HEK293 (cell line): ENCODE data around the gene ASAP2.

Source experiments
- CTCF ChIA-PET: fragments of 350-600 bp; formaldehyde crosslinking; extraction: SDS; loops from one replicate; lab custom pipeline; 2021; ENCODE audit warnings: antibody characterized with exemption; lab: Yijun Ruan, JAX
- POLR2A ChIA-PET: fragments of 300-600 bp; formaldehyde crosslinking; extraction: SDS; loops from one replicate; lab custom pipeline; 2020; ENCODE audit warnings: antibody characterized with exemption, inconsistent platforms; lab: Yijun Ruan, JAX
- H3K27ac ChIP-seq: fragments of 200-500 bp; sonication (Bioruptor generic); 2 replicates; pipeline ENCODE4 v1.5.1; 2014; ENCODE audit warnings: low read depth, low read length, control low read depth, inconsistent platforms; ENCODE audit errors: extremely low read depth
- H3K36me3 ChIP-seq, 2 experiments: fragments of 200-500 bp in 1 of 2; sonication (Bioruptor generic) in 1 of 2; 1 replicate in 1 of 2; 2 replicates in 1 of 2; pipeline ENCODE4 v1.5.1; 2014 to 2017; ENCODE audit warnings: inconsistent platforms in 2 of 2, low read length in 2 of 2; ENCODE audit not compliant: control insufficient read depth in 2 of 2, insufficient read depth in 1 of 2
- H3K4me1 ChIP-seq: fragments of 200-500 bp; sonication (Bioruptor generic); 2 replicates; pipeline ENCODE4 v1.5.1; 2014; ENCODE audit warnings: mild to moderate bottlenecking, low read length, inconsistent platforms; ENCODE audit not compliant: control insufficient read depth, insufficient read depth
- H3K4me3 ChIP-seq: 2 replicates; pipeline ENCODE4 v1.5.1; 2011; ENCODE audit warnings: low read depth, mild to moderate bottlenecking, control low read depth, low read length, moderate library complexity
- H3K9me3 ChIP-seq: fragments of 200-500 bp; sonication (Bioruptor generic); 2 replicates; pipeline ENCODE4 v1.5.1; 2014; ENCODE audit warnings: low read depth, low read length, inconsistent platforms; ENCODE audit not compliant: control insufficient read depth, insufficient read depth
- EGR2 ChIP-seq: fragments of 450-650 bp; formaldehyde crosslinking; IDR thresholded peaks from 2 replicates; pipeline ENCODE4 v1.5.1; 2016; ENCODE audit warnings: low read depth, missing biosample characterization, missing genetic modification characterization
- GLI4 ChIP-seq: fragments of 450-650 bp; formaldehyde crosslinking; IDR thresholded peaks from 2 replicates; pipeline ENCODE4 v1.5.1; 2016; ENCODE audit warnings: missing biosample characterization, missing genetic modification characterization
- GLIS1 ChIP-seq: fragments of 450-650 bp; formaldehyde crosslinking; IDR thresholded peaks from 2 replicates; pipeline ENCODE4 v1.5.1; 2016; ENCODE audit warnings: missing biosample characterization, missing genetic modification characterization
- GLIS2 ChIP-seq: fragments of 450-650 bp; formaldehyde crosslinking; IDR thresholded peaks from 2 replicates; pipeline ENCODE4 v1.5.1; 2016; ENCODE audit warnings: missing biosample characterization, missing genetic modification characterization
- PRDM1 ChIP-seq: fragments of 450-650 bp; formaldehyde crosslinking; IDR thresholded peaks from 2 replicates; pipeline ENCODE4; 2016; ENCODE audit warnings: missing biosample characterization, missing genetic modification characterization
- REPIN1 ChIP-seq: fragments of 450-650 bp; formaldehyde crosslinking; IDR thresholded peaks from 2 replicates; pipeline ENCODE4 v1.5.1; 2017; ENCODE audit warnings: missing biosample characterization, missing genetic modification characterization, low read depth
- SCRT1 ChIP-seq: fragments of 450-650 bp; formaldehyde crosslinking; IDR thresholded peaks from 2 replicates; pipeline ENCODE4 v1.5.1; 2016; ENCODE audit warnings: missing biosample characterization, missing genetic modification characterization, borderline replicate concordance
- SCRT2 ChIP-seq: fragments of 450-650 bp; formaldehyde crosslinking; IDR thresholded peaks from 2 replicates; pipeline ENCODE4 v1.5.1; 2016; ENCODE audit warnings: missing biosample characterization, missing genetic modification characterization
- ZBTB26 ChIP-seq: fragments of 450-650 bp; formaldehyde crosslinking; optimal IDR thresholded peaks from 2 replicates; pipeline ENCODE3; 2016; ENCODE audit warnings: missing biosample characterization, mild to moderate bottlenecking, missing genetic modification characterization
- ZBTB8A ChIP-seq: fragments of 450-650 bp; formaldehyde crosslinking; IDR thresholded peaks from 2 replicates; pipeline ENCODE4 v1.5.1; 2016; ENCODE audit warnings: missing biosample characterization, missing genetic modification characterization
- ZNF138 ChIP-seq: fragments of 450-650 bp; formaldehyde crosslinking; IDR thresholded peaks from 2 replicates; pipeline ENCODE4 v1.5.1; 2016; ENCODE audit warnings: missing biosample characterization, missing genetic modification characterization, borderline replicate concordance
- ZNF146 ChIP-seq: fragments of 450-650 bp; formaldehyde crosslinking; IDR thresholded peaks from 2 replicates; pipeline ENCODE4 v1.5.1; 2016; ENCODE audit warnings: missing biosample characterization, missing genetic modification characterization
- ZNF19 ChIP-seq: fragments of 450-650 bp; formaldehyde crosslinking; IDR thresholded peaks from 2 replicates; pipeline ENCODE4; 2016; ENCODE audit warnings: missing biosample characterization, missing genetic modification characterization, low read depth
- ZNF248 ChIP-seq: fragments of 450-650 bp; formaldehyde crosslinking; IDR thresholded peaks from 2 replicates; pipeline ENCODE4 v1.5.1; 2017; ENCODE audit warnings: missing biosample characterization, missing genetic modification characterization
- ZNF266 ChIP-seq: fragments of 450-650 bp; formaldehyde crosslinking; IDR thresholded peaks from 2 replicates; pipeline ENCODE4 v1.5.1; 2016; ENCODE audit warnings: missing biosample characterization, missing genetic modification characterization, low read depth
- ZNF37A ChIP-seq: fragments of 450-650 bp; IDR thresholded peaks from 2 replicates; pipeline ENCODE4 v1.5.1; 2018; ENCODE audit warnings: missing biosample characterization, missing genetic modification characterization
- ZNF404 ChIP-seq: fragments of 450-650 bp; formaldehyde crosslinking; IDR thresholded peaks from 2 replicates; pipeline ENCODE4 v1.5.1; 2017; ENCODE audit warnings: missing biosample characterization, missing genetic modification characterization
- ZNF433 ChIP-seq: fragments of 450-650 bp; formaldehyde crosslinking; IDR thresholded peaks from 2 replicates; pipeline ENCODE4 v1.5.1; 2016; ENCODE audit warnings: missing biosample characterization, missing genetic modification characterization, low read depth
- ZNF473 ChIP-seq: fragments of 450-650 bp; formaldehyde crosslinking; IDR thresholded peaks from 2 replicates; pipeline ENCODE4 v1.5.1; 2017; ENCODE audit warnings: missing biosample characterization, missing genetic modification characterization
- ZNF488 ChIP-seq: fragments of 450-650 bp; formaldehyde crosslinking; IDR thresholded peaks from 2 replicates; pipeline ENCODE4 v1.5.1; 2016; ENCODE audit warnings: missing biosample characterization, missing genetic modification characterization
- ZNF514 ChIP-seq: fragments of 450-650 bp; formaldehyde crosslinking; IDR thresholded peaks from 2 replicates; pipeline ENCODE4 v1.5.1; 2016; ENCODE audit warnings: missing biosample characterization, missing genetic modification characterization
- ZNF529 ChIP-seq: fragments of 450-650 bp; formaldehyde crosslinking; IDR thresholded peaks from 2 replicates; pipeline ENCODE4 v1.5.1; 2017; ENCODE audit warnings: missing genetic modification characterization, missing biosample characterization; ENCODE audit not compliant: insufficient replicate concordance
- ZNF544 ChIP-seq: fragments of 450-650 bp; formaldehyde crosslinking; IDR thresholded peaks from 2 replicates; pipeline ENCODE4 v1.5.0; 2017; ENCODE audit warnings: missing biosample characterization, missing genetic modification characterization
- ZNF548 ChIP-seq: fragments of 450-650 bp; formaldehyde crosslinking; IDR thresholded peaks from 2 replicates; pipeline ENCODE4 v1.5.1; 2016; ENCODE audit warnings: missing biosample characterization, missing genetic modification characterization
- ZNF555 ChIP-seq: fragments of 450-650 bp; formaldehyde crosslinking; conservative IDR thresholded peaks from 2 replicates; pipeline ENCODE4 v1.5.1; 2017; ENCODE audit warnings: missing biosample characterization, mild to moderate bottlenecking, missing genetic modification characterization, inconsistent platforms
- ZNF626 ChIP-seq: fragments of 450-650 bp; sonication (Bioruptor Pico); formaldehyde crosslinking; IDR thresholded peaks from 2 replicates; pipeline ENCODE4 v1.5.1; 2018; ENCODE audit warnings: missing biosample characterization, missing genetic modification characterization, inconsistent platforms
- ZNF777 ChIP-seq: fragments of 450-650 bp; formaldehyde crosslinking; IDR thresholded peaks from 2 replicates; pipeline ENCODE4 v1.5.1; 2017; ENCODE audit warnings: missing biosample characterization, missing genetic modification characterization, borderline replicate concordance
- ZNF830 ChIP-seq: fragments of 450-650 bp; IDR thresholded peaks from 2 replicates; pipeline ENCODE4 v1.5.0; 2018; ENCODE audit warnings: missing biosample characterization, missing genetic modification characterization, low read depth, mild to moderate bottlenecking, moderate library complexity
- ZNF843 ChIP-seq: fragments of 450-650 bp; formaldehyde crosslinking; IDR thresholded peaks from 2 replicates; pipeline ENCODE4 v1.5.1; 2016; ENCODE audit warnings: missing biosample characterization, missing genetic modification characterization

The ASAP2 gene

GRCh38 chr2:9306911-9307310 lies 100.3 kb downstream of the ASAP2 start:
- Histone ChIP-seq H3K36me3 (no peaks in the 10 kb centered on the region), H3K4me3 (no peak overlapping the region), H3K27ac (no peak overlapping the region), H3K4me1 (no peaks in the 10 kb centered on the region), H3K9me3 (no peaks in the 10 kb centered on the region)
- TF ChIP-seq SCRT1 (tag by site-specific recombination) (peak; percentile 56; the same call in 1 of the 2 replicates), ZNF37A (tag by site-specific recombination) (no peak), SCRT2 (tag by site-specific recombination) (peak; percentile 84), ZNF514 (tag by site-specific recombination) (no peak), PRDM1 (tag by site-specific recombination) (no peak)
- ChIA-PET CTCF (no interaction called here), POLR2A (no interaction called here)

- no peak for TF ChIP-seq ZNF555
- no peak for TF ChIP-seq ZNF777 (tag by site-specific recombination)
- no peak for TF ChIP-seq ZNF433 (tag by site-specific recombination)
- TF ChIP-seq ZNF843: no peak
- no peak for TF ChIP-seq ZNF473 (tag by site-specific recombination)
- no peak for TF ChIP-seq ZNF626 (tag by site-specific recombination)
- no peak for TF ChIP-seq ZNF529 (tag by site-specific recombination)
- H3K36me3 ChIP-seq: no peaks in the 10 kb centered on the region
- H3K27ac ChIP-seq: no peak overlapping the region
- H3K4me1 ChIP-seq: no peaks in the 10 kb centered on the region
- H3K9me3 ChIP-seq: no peaks in the 10 kb centered on the region
- ChIA-PET CTCF (no interaction called here), POLR2A (no interaction called here)
- H3K4me3 ChIP-seq: no peak overlapping the region
Observed at GRCh38 chr2:9307535-9307934, 100.9 kb downstream of the ASAP2 start.

- H3K4me1 ChIP-seq: no peaks in the 10 kb centered on the region
- ChIA-PET CTCF (interaction anchor here (1.1 kb wide), 1 partner anchor 26 kb away, joined by 3 read pairs; no protein-coding TSS in a partner anchor), POLR2A (no interaction called here)
- no peaks in the 10 kb centered on the region for H3K9me3 ChIP-seq
- TF ChIP-seq ZNF488 (no peak), ZBTB26 (tag by site-specific recombination) (no peak), ZNF830 (tag by site-specific recombination) (no peak), ZBTB8A (tag by site-specific recombination) (no peak)
- H3K4me3 ChIP-seq: no peak overlapping the region
- H3K27ac ChIP-seq: no peak overlapping the region
- H3K36me3 ChIP-seq: no peaks in the 10 kb centered on the region
Observed at GRCh38 chr2:9308186-9308955, 101.8 kb downstream of the ASAP2 start.

GRCh38 chr2:9309147-9309546 lies 102.5 kb downstream of the ASAP2 start:
- POLR2A ChIA-PET: interaction anchor here (0.5 kb wide), 1 partner anchor 143 kb away, joined by 3 read pairs; no protein-coding TSS in a partner anchor
- no peaks in the 10 kb centered on the region for H3K4me1 ChIP-seq
- no peak overlapping the region for H3K4me3 ChIP-seq
- CTCF ChIA-PET: interaction anchor here (1.1 kb wide), 1 partner anchor 25 kb away, joined by 3 read pairs; no protein-coding TSS in a partner anchor
- H3K27ac ChIP-seq: no peak overlapping the region
- H3K9me3 ChIP-seq: no peaks in the 10 kb centered on the region
- no peaks in the 10 kb centered on the region for H3K36me3 ChIP-seq
- TF ChIP-seq ZNF544 (no peak), GLIS1 (no peak), ZNF146 (tag by site-specific recombination) (no peak), GLIS2 (tag by site-specific recombination) (no peak), GLI4 (tag by site-specific recombination) (no peak), ZNF548 (tag by site-specific recombination) (no peak), EGR2 (tag by site-specific recombination) (no peak), ZNF248 (tag by site-specific recombination) (no peak), ZNF830 (tag by site-specific recombination) (no peak), REPIN1 (tag by site-specific recombination) (no peak), ZNF19 (tag by site-specific recombination) (no peak), ZNF266 (no peak), ZNF138 (tag by site-specific recombination) (no peak), ZNF404 (tag by site-specific recombination) (no peak)
